ENCODE results near the gene TMEM88.

- TF ChIP-seq REST (IDR thresholded peaks at IDR 0.05; ENCODE audit: borderline replicate concordance in 1 of 2, low read depth in 1 of 2, low read length in 2 of 2) (no peak), CREM (IDR thresholded peaks at IDR 0.05) (no peak), CREM (CRISPR knock-in tag; IDR thresholded peaks at IDR 0.05) (no peak), NR2F1 (CRISPR knock-in tag; IDR thresholded peaks at IDR 0.05) (no peak), ZNF121 (CRISPR knock-in tag; IDR thresholded peaks at IDR 0.05) (0 out of 2 replicates have a peak, but pooled peaks have one; percentile 32), ZNF562 (CRISPR knock-in tag; IDR thresholded peaks at IDR 0.05; ENCODE audit: borderline replicate concordance) (no peak), SMC3 (IDR thresholded peaks at IDR 0.05; ENCODE audit: low read length) (no peak), ATF2 (CRISPR knock-in tag; IDR thresholded peaks at IDR 0.05) (no peak)
These were observed 21.7 kb upstream of the TMEM88 start for GRCh38 chr17:7833011-7833794.

Data from HepG2 (cell line).